ENCODE measurements around the gene CDKN1C. TPM values are rescaled to one million over a fixed set of nuclear protein-coding genes. Genes with fewer than 3 reads are reported as not detected.

CDKN1C gene
- total RNA-seq, 4 donors from 2014 or later = 12.6 to 29.7 (median 16.8) TPM

DNA sequence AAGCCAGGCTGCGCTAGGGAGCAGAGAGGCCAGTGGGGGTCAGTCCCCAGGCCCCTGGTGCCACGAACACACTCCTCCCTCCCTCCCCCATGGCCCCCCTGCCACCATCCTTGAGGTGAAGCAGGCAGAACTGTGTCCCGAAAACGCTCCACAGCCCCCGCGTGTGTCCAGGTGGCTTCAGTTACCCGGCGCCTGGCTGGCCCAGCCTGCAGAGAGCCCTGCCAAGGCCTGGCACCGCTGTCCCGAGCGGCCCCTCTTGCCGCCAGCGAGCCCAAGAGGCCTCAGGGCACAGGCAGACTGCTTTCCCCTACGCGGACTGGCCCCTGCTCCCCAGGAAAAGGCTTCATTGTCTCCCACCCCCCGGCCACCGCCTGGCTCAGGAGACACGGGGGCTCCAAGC, 27.7 kb downstream of the CDKN1C start:
- DNase-seq = no peak
- H3K27me3 ChIP-seq = no peaks in the 10 kb centered on the region
- H3K4me1 ChIP-seq = peaks cover 0 to 6% of the 10 kb centered on the region in 2 donors
- no peaks in the 10 kb centered on the region for H3K9me3 ChIP-seq
- H3K27ac ChIP-seq = no peak overlapping the region
- WGBS, 2 donors = 84 to 88% methylated on average over 14 to 18 of the region's 18 CpGs
- H3K4me3 ChIP-seq (replicated peaks in 1 of 3) = no peak overlapping the region
- intact Hi-C loops (cut with DNase I) = no loop called here
- TF ChIP-seq, protein P1, sequence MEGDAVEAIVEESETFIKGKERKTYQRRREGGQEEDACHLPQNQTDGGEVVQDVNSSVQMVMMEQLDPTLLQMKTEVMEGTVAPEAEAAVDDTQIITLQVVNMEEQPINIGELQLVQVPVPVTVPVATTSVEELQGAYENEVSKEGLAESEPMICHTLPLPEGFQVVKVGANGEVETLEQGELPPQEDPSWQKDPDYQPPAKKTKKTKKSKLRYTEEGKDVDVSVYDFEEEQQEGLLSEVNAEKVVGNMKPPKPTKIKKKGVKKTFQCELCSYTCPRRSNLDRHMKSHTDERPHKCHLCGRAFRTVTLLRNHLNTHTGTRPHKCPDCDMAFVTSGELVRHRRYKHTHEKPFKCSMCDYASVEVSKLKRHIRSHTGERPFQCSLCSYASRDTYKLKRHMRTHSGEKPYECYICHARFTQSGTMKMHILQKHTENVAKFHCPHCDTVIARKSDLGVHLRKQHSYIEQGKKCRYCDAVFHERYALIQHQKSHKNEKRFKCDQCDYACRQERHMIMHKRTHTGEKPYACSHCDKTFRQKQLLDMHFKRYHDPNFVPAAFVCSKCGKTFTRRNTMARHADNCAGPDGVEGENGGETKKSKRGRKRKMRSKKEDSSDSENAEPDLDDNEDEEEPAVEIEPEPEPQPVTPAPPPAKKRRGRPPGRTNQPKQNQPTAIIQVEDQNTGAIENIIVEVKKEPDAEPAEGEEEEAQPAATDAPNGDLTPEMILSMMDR (IDR thresholded peaks at IDR 0.05) = no peak
- TF ChIP-seq POLR2A (IDR thresholded peaks at IDR 0.05) = no peak
- no peaks in the 10 kb centered on the region for H3K36me3 ChIP-seq

DNA sequence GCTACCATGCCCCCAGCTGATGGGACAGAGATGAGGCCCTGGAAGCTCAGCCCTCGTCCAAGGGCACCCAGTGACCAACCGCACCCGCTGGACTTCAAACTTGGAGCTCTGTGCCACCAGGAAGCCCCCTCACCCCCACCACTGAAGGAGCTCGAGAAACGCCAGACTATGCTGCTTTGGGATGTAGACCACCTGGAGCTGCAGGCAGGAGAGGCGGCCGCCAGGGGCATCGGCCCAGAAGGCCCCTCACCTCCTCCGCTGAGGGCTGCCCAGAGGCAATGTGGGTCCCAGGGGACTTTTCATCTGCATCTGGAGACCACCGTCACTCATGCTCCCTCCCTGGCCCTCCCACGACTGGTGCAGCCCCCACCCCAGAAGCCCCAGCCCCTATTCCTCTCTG, 28.3 kb downstream of the CDKN1C start:
- 89 to 91% methylated on average over 7 to 8 of the region's 11 CpGs for WGBS, 2 donors
- TF ChIP-seq POLR2A (IDR thresholded peaks at IDR 0.05) = no peak
- TF ChIP-seq, protein P1 (IDR thresholded peaks at IDR 0.05) = no peak
- H3K9me3 ChIP-seq = no peaks in the 10 kb centered on the region

DNA sequence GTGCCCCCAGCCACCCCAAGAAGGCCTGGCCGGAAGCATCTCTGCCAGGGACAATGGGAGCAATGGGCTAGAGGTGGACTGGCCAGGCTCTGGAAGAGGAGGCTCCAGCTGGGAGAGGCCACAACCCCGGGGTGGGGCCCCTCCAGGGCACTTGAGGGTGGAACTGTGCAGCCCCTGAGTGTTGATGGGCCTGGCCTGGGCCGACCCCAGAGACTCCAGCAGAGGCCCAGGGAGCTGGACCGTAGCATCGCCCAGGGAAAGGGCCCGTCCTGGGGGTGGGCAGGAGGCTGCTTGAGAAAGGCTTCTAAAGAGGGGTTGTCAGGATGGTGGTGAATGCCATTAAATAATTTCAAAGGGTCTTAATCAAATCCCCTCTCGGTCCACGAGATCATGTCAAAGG, 30.4 kb downstream of the CDKN1C start:
- TF ChIP-seq POLR2A (IDR thresholded peaks at IDR 0.05) = no peak
- TF ChIP-seq, protein P1 (IDR thresholded peaks at IDR 0.05) = no peak
- no peak for DNase-seq
- 88 to 91% methylated on average over 7 to 8 of the region's 8 CpGs for WGBS, 2 donors
- H3K36me3 ChIP-seq = no peaks in the 10 kb centered on the region
- H3K9me3 ChIP-seq = no peaks in the 10 kb centered on the region
- intact Hi-C loops (cut with DNase I) = no loop called here
- H3K4me1 ChIP-seq = no peaks in the 10 kb centered on the region
- no peak overlapping the region for H3K4me3 ChIP-seq (replicated peaks in 1 of 3)
- H3K27me3 ChIP-seq = no peaks in the 10 kb centered on the region
- no peak overlapping the region for H3K27ac ChIP-seq

More for the DNA sequence above, 28.3 kb downstream of the CDKN1C start:
- Histone ChIP-seq H3K4me3 (replicated peaks in 1 of 3) (no peak overlapping the region), H3K36me3 (no peaks in the 10 kb centered on the region), H3K27me3 (no peaks in the 10 kb centered on the region), H3K27ac (no peak overlapping the region), H3K4me1 (peaks cover 0 to 3% of the 10 kb centered on the region in 2 donors)
- DNase-seq = no peak
- intact Hi-C loops (cut with DNase I) = no loop called here

DNA sequence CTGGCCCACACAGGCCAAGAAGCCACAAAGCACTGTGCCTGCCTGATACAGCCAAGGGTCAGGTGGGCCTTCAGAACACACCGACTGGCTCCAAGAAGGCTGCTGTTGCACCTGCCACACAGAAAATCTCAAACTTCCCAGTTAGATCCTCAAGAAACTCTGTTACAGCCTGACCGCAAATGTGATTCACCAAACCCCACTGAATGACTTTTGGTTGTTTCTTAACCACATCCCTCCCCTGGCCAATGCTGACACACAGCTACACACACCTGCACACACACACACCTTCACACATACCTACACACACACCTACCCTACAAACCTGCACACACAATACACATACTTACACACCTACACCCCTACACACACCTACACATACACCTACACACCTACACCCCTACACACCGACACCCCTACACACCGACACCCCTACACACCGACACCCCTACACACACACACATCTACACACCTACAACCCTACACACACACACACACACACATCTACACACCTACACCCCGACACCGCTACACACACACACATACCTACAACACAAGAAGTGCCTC, 31.5 kb downstream of the CDKN1C start:
- no peak overlapping the region for H3K27ac ChIP-seq
- 97 to 99% methylated on average over 7 of the region's 7 CpGs for WGBS, 2 donors
- intact Hi-C loops (cut with DNase I) = no loop called here

DNA sequence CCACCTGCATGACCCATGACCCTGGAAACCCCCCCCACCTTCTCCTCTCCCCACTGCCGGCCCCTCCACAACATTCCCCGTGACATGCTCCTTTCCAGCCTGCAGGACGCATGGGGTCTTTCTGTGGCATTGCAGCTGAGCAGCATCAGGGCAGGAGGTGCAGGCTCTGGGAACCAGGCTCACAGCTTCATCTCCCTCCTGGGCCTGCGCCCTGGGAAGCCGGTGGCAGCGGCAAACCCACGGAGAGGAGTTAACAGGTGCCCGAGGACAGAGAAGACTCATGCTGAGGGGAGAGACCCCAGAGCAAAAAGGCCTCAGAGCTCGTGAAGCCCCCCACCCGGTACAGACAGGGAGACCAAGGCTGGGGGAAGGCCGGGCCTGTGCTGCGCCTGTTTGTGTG, 32.2 kb downstream of the CDKN1C start:
- intact Hi-C loops (cut with DNase I) = no loop called here
- H3K27me3 ChIP-seq = no peaks in the 10 kb centered on the region
- H3K27ac ChIP-seq = no peak overlapping the region
- WGBS, 2 donors = 94 to 98% methylated on average over 9 to 12 of the region's 12 CpGs
- H3K4me3 ChIP-seq (replicated peaks in 1 of 3) = no peak overlapping the region
- DNase-seq = no peak
- TF ChIP-seq, protein P1 (IDR thresholded peaks at IDR 0.05) = no peak
- no peak for TF ChIP-seq POLR2A (IDR thresholded peaks at IDR 0.05)
- H3K4me1 ChIP-seq = no peaks in the 10 kb centered on the region
- H3K36me3 ChIP-seq = no peaks in the 10 kb centered on the region
- H3K9me3 ChIP-seq = no peaks in the 10 kb centered on the region

More for the DNA sequence above, 31.5 kb downstream of the CDKN1C start:
- Histone ChIP-seq H3K9me3 (no peaks in the 10 kb centered on the region), H3K4me3 (replicated peaks in 1 of 3) (no peak overlapping the region), H3K36me3 (no peaks in the 10 kb centered on the region), H3K4me1 (no peaks in the 10 kb centered on the region), H3K27me3 (no peaks in the 10 kb centered on the region)
- no peak for DNase-seq
- TF ChIP-seq, protein P1 (IDR thresholded peaks at IDR 0.05) = no peak
- no peak for TF ChIP-seq POLR2A (IDR thresholded peaks at IDR 0.05)

Data from thyroid gland (tissue), 4 donors.